IMR-90 (cell line): Measurements from ENCODE around the gene PLD5. TPM values are rescaled to one million over a fixed set of nuclear protein-coding genes. Genes with fewer than 3 reads are reported as not detected.

Experiments
- ATAC-seq: fragments of 200-7000 bp; cut with Tn5 transposase; 2 replicates; pipeline ENCODE4 v1.9.1; 2020; ENCODE audit warnings: low read depth, mild to moderate bottlenecking, moderate library complexity
- BruUV-seq: library from RNA; stranded (reverse); fragments of 400-500 nt; replicated peaks from 2 replicates; lab custom pipeline; 2021; lab: Mats Ljungman, UMichigan
- CTCF ChIA-PET: fragments of 300-600 bp; formaldehyde crosslinking; extraction: SDS; loops from one replicate; lab custom pipeline; 2021; ENCODE audit warnings: antibody characterized with exemption; lab: Yijun Ruan, JAX
- POLR2A ChIA-PET: fragments of 300-600 bp; sonication (Branson Sonifier 250); formaldehyde crosslinking; loops from one replicate; lab custom pipeline; 2022; ENCODE audit warnings: antibody characterized with exemption; ENCODE audit not compliant: unreplicated experiment; lab: Charles Lee
- DNase-seq: peaks from one replicate; pipeline ENCODE4 v3.0.0; 2013
- H2AFZ ChIP-seq: replicated peaks from 2 replicates; pipeline ENCODE3; 2013; ENCODE audit warnings: low read length, mild to moderate bottlenecking; ENCODE audit not compliant: poor library complexity
- H2AK5ac ChIP-seq: 2 replicates; pipeline ENCODE4 v1.6.1; 2013; ENCODE audit warnings: low read depth, low read length, inconsistent platforms
- H2AK9ac ChIP-seq: replicated peaks from 2 replicates; pipeline ENCODE3; 2013; ENCODE audit warnings: mild to moderate bottlenecking, low read depth, low read length, moderate library complexity; ENCODE audit not compliant: poor library complexity
- H2BK120ac ChIP-seq: 2 replicates; pipeline ENCODE4 v1.6.1; 2013; ENCODE audit warnings: low read depth, low read length, inconsistent platforms
- H2BK15ac ChIP-seq: 3 replicates; pipeline ENCODE4 v1.6.1; 2013; ENCODE audit warnings: low read depth, low read length, inconsistent platforms
- H2BK20ac ChIP-seq: 2 replicates; pipeline ENCODE4 v1.6.1; 2013; ENCODE audit warnings: low read depth, mild to moderate bottlenecking, inconsistent platforms, low read length, moderate library complexity
- H2BK5ac ChIP-seq: 2 replicates; pipeline ENCODE4 v1.6.1; 2013; ENCODE audit warnings: mild to moderate bottlenecking, low read depth, low read length, inconsistent platforms; ENCODE audit not compliant: poor library complexity, severe bottlenecking
- H3K14ac ChIP-seq: replicated peaks from 2 replicates; pipeline ENCODE4 v1.6.1; 2013; ENCODE audit warnings: low read depth, low read length, inconsistent platforms
- H3K18ac ChIP-seq: 2 replicates; pipeline ENCODE4 v1.6.1; 2013; ENCODE audit warnings: low read depth, low read length, control low read depth
- H3K23ac ChIP-seq: 2 replicates; pipeline ENCODE4 v1.6.1; 2013; ENCODE audit warnings: low read depth, low read length, inconsistent platforms
- H3K27ac ChIP-seq: 2 replicates; pipeline ENCODE4 v1.5.1; 2013; ENCODE audit warnings: mild to moderate bottlenecking, control low read depth, low read length; ENCODE audit not compliant: insufficient read depth
- H3K27me3 ChIP-seq: 2 replicates; pipeline ENCODE4 v1.6.1; 2013; ENCODE audit warnings: low read length; ENCODE audit not compliant: control insufficient read depth, insufficient read depth
- H3K36me3 ChIP-seq: 2 replicates; pipeline ENCODE4 v1.6.1; 2013; ENCODE audit warnings: low read length, mixed read lengths; ENCODE audit not compliant: control insufficient read depth, insufficient read depth
- H3K4ac ChIP-seq: 2 replicates; pipeline ENCODE4 v1.6.1; 2013; ENCODE audit warnings: low read depth, low read length, inconsistent platforms
- H3K4me1 ChIP-seq: 2 replicates; pipeline ENCODE4 v1.6.1; 2013; ENCODE audit warnings: low read length, mixed read lengths; ENCODE audit not compliant: control insufficient read depth, insufficient read depth
- H3K4me2 ChIP-seq: 2 replicates; pipeline ENCODE4 v1.6.1; 2013; ENCODE audit warnings: low read depth, mild to moderate bottlenecking, control low read depth, low read length, moderate library complexity
- H3K4me3 ChIP-seq: 2 replicates; pipeline ENCODE4 v1.5.1; 2013; ENCODE audit warnings: low read depth, mild to moderate bottlenecking, control low read depth, low read length, moderate library complexity; ENCODE audit not compliant: insufficient read depth
- H3K56ac ChIP-seq: 2 replicates; pipeline ENCODE4 v1.6.1; 2013; ENCODE audit warnings: low read length, inconsistent platforms; ENCODE audit not compliant: insufficient read depth; ENCODE audit errors: extremely low read depth
- H3K79me1 ChIP-seq, 2 experiments: 2 replicates each; pipeline ENCODE4 v1.6.1; 2013; ENCODE audit warnings: low read length in 2 of 2, inconsistent platforms in 1 of 2, low read depth in 1 of 2
- H3K9ac ChIP-seq: 2 replicates; pipeline ENCODE4 v1.6.1; 2013; ENCODE audit warnings: low read depth, low read length, control low read depth
- H3K9me1 ChIP-seq: 2 replicates; pipeline ENCODE4 v1.6.1; 2013; ENCODE audit warnings: low read length, inconsistent platforms; ENCODE audit not compliant: insufficient read depth
- H3K9me3 ChIP-seq: 2 replicates; pipeline ENCODE4 v1.6.1; 2013; ENCODE audit warnings: low read length; ENCODE audit not compliant: control insufficient read depth, insufficient read depth
- H4K20me1 ChIP-seq: 2 replicates; pipeline ENCODE4 v1.6.1; 2013; ENCODE audit warnings: low read length, inconsistent platforms; ENCODE audit not compliant: insufficient read depth
- H4K5ac ChIP-seq: 2 replicates; pipeline ENCODE4 v1.6.1; 2013; ENCODE audit warnings: mild to moderate bottlenecking, low read depth, low read length, control low read depth
- H4K8ac ChIP-seq, 2 experiments: 2 replicates each; pipeline ENCODE4 v1.6.1; 2013; ENCODE audit warnings: low read depth in 2 of 2, low read length in 2 of 2, control low read depth in 1 of 2, inconsistent platforms in 1 of 2
- H4K91ac ChIP-seq: 2 replicates; pipeline ENCODE4 v1.6.1; 2013; ENCODE audit warnings: low read depth, low read length, inconsistent platforms; ENCODE audit not compliant: insufficient read depth
- BHLHE40 ChIP-seq: fragments of 150-350 bp; IDR thresholded peaks from 2 replicates; pipeline ENCODE4 v1.6.1; 2016; ENCODE audit warnings: mild to moderate bottlenecking, low read depth, low read length
- CEBPB ChIP-seq: IDR thresholded peaks from 2 replicates; pipeline ENCODE4 v1.6.1; 2012; ENCODE audit warnings: low read depth, low read length, improper control_type of control experiment
- CTCF ChIP-seq: conservative IDR thresholded peaks from 2 replicates; pipeline ENCODE4 v1.5.1; 2012; ENCODE audit warnings: mild to moderate bottlenecking, low read depth, low read length, improper control_type of control experiment
- ELK1 ChIP-seq: fragments of 150-350 bp; IDR thresholded peaks from 2 replicates; pipeline ENCODE4 v1.6.1; 2016; ENCODE audit warnings: low read depth, mild to moderate bottlenecking, low read length, moderate library complexity, borderline replicate concordance
- MAZ ChIP-seq: IDR thresholded peaks from 2 replicates; pipeline ENCODE4 v1.6.1; 2012; ENCODE audit warnings: low read depth, mild to moderate bottlenecking, low read length, improper control_type of control experiment, moderate library complexity, borderline replicate concordance
- MXI1 ChIP-seq: IDR thresholded peaks from 2 replicates; pipeline ENCODE4 v1.6.1; 2012; ENCODE audit warnings: low read depth, mild to moderate bottlenecking, low read length, moderate library complexity, borderline replicate concordance
- NFE2L2 ChIP-seq: fragments of 150-350 bp; IDR thresholded peaks from 2 replicates; pipeline ENCODE4 v1.6.1; 2016; ENCODE audit warnings: low read depth, mild to moderate bottlenecking, low read length
- RAD21 ChIP-seq: IDR thresholded peaks from 2 replicates; pipeline ENCODE4 v1.6.1; 2012; ENCODE audit warnings: low read length, improper control_type of control experiment
- RCOR1 ChIP-seq: IDR thresholded peaks from 2 replicates; pipeline ENCODE4 v1.6.1; 2012; ENCODE audit warnings: mild to moderate bottlenecking, low read length, improper control_type of control experiment; ENCODE audit not compliant: insufficient replicate concordance
- RFX5 ChIP-seq: IDR thresholded peaks from 2 replicates; pipeline ENCODE4 v1.8.0; 2012; ENCODE audit warnings: low read depth, mild to moderate bottlenecking, low read length, moderate library complexity
- SMC3 ChIP-seq: fragments of 150-350 bp; IDR thresholded peaks from 2 replicates; pipeline ENCODE4 v1.6.1; 2016; ENCODE audit warnings: low read depth, mild to moderate bottlenecking, antibody characterized with exemption, low read length, moderate library complexity
- USF2 ChIP-seq: fragments of 150-350 bp; IDR thresholded peaks from 2 replicates; pipeline ENCODE4 v1.6.1; 2017; ENCODE audit warnings: mild to moderate bottlenecking, antibody characterized with exemption, low read length, low read depth
- WGBS, 2 experiments: methylation state at CpG; one replicate each; pipeline versions ENCODE4 v1.1.5 to v1.1.7; 2013; ENCODE audit warnings: missing lambda C conversion rate in 2 of 2; ENCODE audit not compliant: insufficient read length in 1 of 2; ENCODE audit errors: extremely low coverage in 2 of 2; 5-methylcytosine and 5-hydroxymethylcytosine counted together
- dilution Hi-C: fragments of 300-500 bp; cut with HindIII; formaldehyde crosslinking; loops from one replicate; pipeline ENCODE4 v1.14.3; 2018; ENCODE audit warnings: low sequenced_read_pairs; ENCODE audit not compliant: unreplicated experiment
- in situ Hi-C: fragments of 300-500 bp; cut with MboI; formaldehyde crosslinking; loops from 3 replicates; pipeline ENCODE4 v1.14.3; 2019; ENCODE audit warnings: low sequenced_read_pairs, inconsistent platforms, mixed read lengths
- intact Hi-C: fragments of 100-400 bp; cut with micrococcal nuclease; formaldehyde crosslinking; loops from 2 replicates; pipeline ENCODE4 v1.10.0; 2022
- polyA plus RNA-seq, 3 experiments: library from polyadenylated mRNA; depleted of rRNA; stranded (reverse); fragments of >200 nt; gene quantifications; 2 replicates each; pipeline ENCODE4 v1.2.3, GENCODE V29; 2012; ENCODE audit warnings: low replicate concordance in 1 of 3
- total RNA-seq: library from RNA; depleted of rRNA; stranded (reverse); fragments of >200 nt; gene quantifications from 2 replicates; pipeline ENCODE4 v1.2.3, GENCODE V29; 2012

Gene PLD5
- total and polyA plus RNA-seq, 2 of the 4 experiments (the other 2 are of a cell fraction), result not detected

GRCh38 chr1:242209063-242209462 lies 315.4 kb downstream of the PLD5 start:
- ChIA-PET POLR2A (no interaction called here), CTCF (no interaction called here)
- H2BK5ac ChIP-seq, result no peak overlapping the region
- no peak overlapping the region for H2AK5ac ChIP-seq
- H2BK20ac ChIP-seq, result no peak overlapping the region
- intact Hi-C loops, result no loop called here
- peaks cover 17% of the 10 kb centered on the region for H3K9me3 ChIP-seq
- dilution Hi-C loops, result no loop called here
- no peak overlapping the region for H2BK120ac ChIP-seq
- no peaks in the 10 kb centered on the region for H4K20me1 ChIP-seq
- H4K91ac ChIP-seq, result no peak overlapping the region
- H4K5ac ChIP-seq, result no peak overlapping the region
- no peaks in the 10 kb centered on the region for H3K4me1 ChIP-seq
- no peak overlapping the region for H3K4me3 ChIP-seq
- no peak overlapping the region for H3K27ac ChIP-seq
- no peak overlapping the region for H3K23ac ChIP-seq
- H3K36me3 ChIP-seq, result no peaks in the 10 kb centered on the region
- no peak overlapping the region for H3K18ac ChIP-seq
- no peak overlapping the region for H2BK15ac ChIP-seq
- no peak overlapping the region for H3K56ac ChIP-seq
- in situ Hi-C loops, result no loop called here
- ATAC-seq, result no peak
- H4K8ac ChIP-seq, result no peak overlapping the region
- DNase-seq, result no peak
- no peak overlapping the region for H2AK9ac ChIP-seq
- WGBS, 2 experiments, result 54% methylated on average over 5 of the region's 11 CpGs; no CpG with 5 or more reads in 1 of the 2 experiments
- BruUV-seq, result no TSS peak
- H3K9ac ChIP-seq, result no peak overlapping the region
- H3K4me2 ChIP-seq, result no peak overlapping the region
- no peaks in the 10 kb centered on the region for H3K79me1 ChIP-seq
- no peak for TF ChIP-seq CTCF
- TF ChIP-seq USF2, result no peak
- TF ChIP-seq ELK1, result no peak
- TF ChIP-seq NFE2L2, result no peak
- no peak for TF ChIP-seq RAD21
- TF ChIP-seq MAZ, result no peak
- TF ChIP-seq RFX5, result no peak
- no peak for TF ChIP-seq BHLHE40
- no peak for TF ChIP-seq SMC3
- TF ChIP-seq MXI1, result no peak
- TF ChIP-seq RCOR1, result no peak
- TF ChIP-seq CEBPB, result no peak
- no peaks in the 10 kb centered on the region for H3K9me1 ChIP-seq
- H3K4ac ChIP-seq, result no peak overlapping the region
- no peaks in the 10 kb centered on the region for H3K27me3 ChIP-seq
- H2AFZ ChIP-seq, result no peak overlapping the region
- H3K14ac ChIP-seq, result no peak overlapping the region
